Forelimb muscle (tissue), 1 donor: ENCODE measurements around the gene NRK. TPM values are rescaled to one million over a fixed set of nuclear protein-coding genes. Genes with fewer than 3 reads are reported as not detected.
"Not testable (repeated sequence)": the region's sequence is repeated elsewhere in the genome, so short reads cannot be mapped to it uniquely, and the experiment has no call there.

Experiments used
- DNase-seq: peaks from one replicate; pipeline ENCODE4 v3.0.0-alpha.2; 2013; ENCODE audit warnings: low read depth
- polyA plus RNA-seq: library from polyadenylated mRNA; unstranded; fragments of 120-200 nt; gene quantifications from one replicate; pipeline ENCODE4 v1.2.1, GENCODE V29; 2013; ENCODE audit not compliant: insufficient read length

Gene NRK
- 189 TPM for polyA plus RNA-seq

- DNase-seq: no peak
Observed at GRCh38 chrX:105822138-105823091, at the start of gene NRK. NRK (plus strand) TSS chrX:105822539; CDS start chrX:105822846, 307 bp downstream.

GRCh38 chrX:105773801-105774200 is 48.5 kb upstream of the NRK start:
- no peak for DNase-seq

- no peak for DNase-seq
Observed at GRCh38 chrX:105775679-105776078, 46.7 kb upstream of the NRK start.

GRCh38 chrX:105781804-105782203 is 40.5 kb upstream of the NRK start:
- DNase-seq: peak; percentile 81

- DNase-seq: not testable (repeated sequence)
Observed at GRCh38 chrX:105796877-105797276, 25.5 kb upstream of the NRK start.

GRCh38 chrX:105803891-105804290 is 18.4 kb upstream of the NRK start:
- DNase-seq: no peak

GRCh38 chrX:105805655-105806054 is 16.7 kb upstream of the NRK start:
- DNase-seq: not testable (repeated sequence)

GRCh38 chrX:105816517-105816916 is 5.8 kb upstream of the NRK start:
- no peak for DNase-seq

- DNase-seq: no peak
Observed at GRCh38 chrX:105820247-105820646, 2.1 kb upstream of the NRK start.

- no peak for DNase-seq
Observed at GRCh38 chrX:105821471-105822121, 743 bp upstream of the NRK start.

- no peak for DNase-seq
Observed at GRCh38 chrX:105823092-105823455, 735 bp downstream of the NRK start.

GRCh38 chrX:105829011-105829410 is 6.7 kb downstream of the NRK start:
- no peak for DNase-seq

GRCh38 chrX:105837232-105837631 is 14.9 kb downstream of the NRK start:
- peak; percentile 50 for DNase-seq

GRCh38 chrX:105845631-105846030 is 23.3 kb downstream of the NRK start:
- DNase-seq: no peak

- not testable (repeated sequence) for DNase-seq
Observed at GRCh38 chrX:105850100-105850499, 27.8 kb downstream of the NRK start.

- DNase-seq: no peak
Observed at GRCh38 chrX:105865709-105866108, 43.4 kb downstream of the NRK start.

- DNase-seq: no peak
Observed at GRCh38 chrX:105869701-105870100, 47.4 kb downstream of the NRK start.

GRCh38 chrX:105870445-105870844 is 48.1 kb downstream of the NRK start:
- no peak for DNase-seq

GRCh38 chrX:105872941-105873340 is 50.6 kb downstream of the NRK start:
- peak; percentile 16 for DNase-seq

GRCh38 chrX:105874790-105875189 is 52.5 kb downstream of the NRK start:
- DNase-seq: no peak

GRCh38 chrX:105876658-105877057 is 54.3 kb downstream of the NRK start:
- DNase-seq: no peak

GRCh38 chrX:105880491-105880890 is 58.2 kb downstream of the NRK start:
- no peak for DNase-seq
